ENCODE data around the gene KITLG. TPM values are rescaled to one million over a fixed set of nuclear protein-coding genes. Genes with fewer than 3 reads are reported as not detected.

The KITLG gene
- total RNA-seq, 1 experiment from 2014 or later, result 11.7 TPM

- Histone ChIP-seq H3K9me3 (ENCODE audit: control insufficient read depth, low read depth, low read length) (no peaks in the 10 kb centered on the region), H2BK5ac (ENCODE audit: insufficient read length, low read length) (no peak overlapping the region), H4K20me1 (ENCODE audit: control insufficient read depth, insufficient read depth, insufficient read length) (no peaks in the 10 kb centered on the region), H2BK120ac (ENCODE audit: low read depth, low read length, poor library complexity, severe bottlenecking) (no peak overlapping the region), H3K4me2 (ENCODE audit: insufficient read depth, insufficient read length, low read length) (no peak overlapping the region), H3K4me1 (ENCODE audit: insufficient read depth, low read length) (no peaks in the 10 kb centered on the region), H4K91ac (ENCODE audit: insufficient read length, low read depth, low read length) (no peak overlapping the region), H3K56ac (ENCODE audit: insufficient read length, low read depth, low read length) (no peak overlapping the region), H3K14ac (ENCODE audit: insufficient read depth, low read length) (no peak overlapping the region), H3K79me1 (ENCODE audit: insufficient read depth, low read depth, low read length, poor library complexity, severe bottlenecking) (no peaks in the 10 kb centered on the region), H3K9ac (ENCODE audit: extremely low read depth, insufficient read length, low read length) (no peak overlapping the region), H4K8ac (replicated peaks; ENCODE audit: insufficient read length, low read depth, low read length) (no peak overlapping the region), H2BK12ac (ENCODE audit: insufficient read length, low read depth, low read length) (no peak overlapping the region), H2BK15ac (ENCODE audit: low read depth, low read length) (no peak overlapping the region), H2BK20ac (ENCODE audit: low read depth, low read length, poor library complexity, severe bottlenecking) (no peak overlapping the region), H3K79me2 (ENCODE audit: insufficient read depth, low read length) (no peaks in the 10 kb centered on the region), H3K4ac (ENCODE audit: low read depth, low read length) (no peak overlapping the region), H2AFZ (ENCODE audit: low read length) (no peak overlapping the region), H4K5ac (ENCODE audit: insufficient read length, low read depth, low read length) (no peak overlapping the region), H3K18ac (ENCODE audit: insufficient read length, low read depth, low read length) (no peak overlapping the region), H3K23ac (ENCODE audit: insufficient read length, low read depth, low read length) (no peak overlapping the region), H3K27me3 (ENCODE audit: insufficient read depth, low read length) (no peaks in the 10 kb centered on the region), H3K23me2 (ENCODE audit: insufficient read length, low read depth, low read length, poor library complexity, severe bottlenecking) (no peaks in the 10 kb centered on the region), H3K27ac (ENCODE audit: insufficient read length, low read depth, low read length) (no peak overlapping the region), H3T11ph (ENCODE audit: low read length) (no peak overlapping the region), H2AK5ac (ENCODE audit: insufficient read length, low read length) (no peak overlapping the region)
- DNase-seq, result no peak
- TF ChIP-seq, protein P1, sequence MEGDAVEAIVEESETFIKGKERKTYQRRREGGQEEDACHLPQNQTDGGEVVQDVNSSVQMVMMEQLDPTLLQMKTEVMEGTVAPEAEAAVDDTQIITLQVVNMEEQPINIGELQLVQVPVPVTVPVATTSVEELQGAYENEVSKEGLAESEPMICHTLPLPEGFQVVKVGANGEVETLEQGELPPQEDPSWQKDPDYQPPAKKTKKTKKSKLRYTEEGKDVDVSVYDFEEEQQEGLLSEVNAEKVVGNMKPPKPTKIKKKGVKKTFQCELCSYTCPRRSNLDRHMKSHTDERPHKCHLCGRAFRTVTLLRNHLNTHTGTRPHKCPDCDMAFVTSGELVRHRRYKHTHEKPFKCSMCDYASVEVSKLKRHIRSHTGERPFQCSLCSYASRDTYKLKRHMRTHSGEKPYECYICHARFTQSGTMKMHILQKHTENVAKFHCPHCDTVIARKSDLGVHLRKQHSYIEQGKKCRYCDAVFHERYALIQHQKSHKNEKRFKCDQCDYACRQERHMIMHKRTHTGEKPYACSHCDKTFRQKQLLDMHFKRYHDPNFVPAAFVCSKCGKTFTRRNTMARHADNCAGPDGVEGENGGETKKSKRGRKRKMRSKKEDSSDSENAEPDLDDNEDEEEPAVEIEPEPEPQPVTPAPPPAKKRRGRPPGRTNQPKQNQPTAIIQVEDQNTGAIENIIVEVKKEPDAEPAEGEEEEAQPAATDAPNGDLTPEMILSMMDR (conservative IDR thresholded peaks at IDR 0.05), result no peak
- peaks cover 2 to 6% (median 5%) of the 10 kb centered on the region in 3 experiments; a peak in 5 of 7 replicates for H3K36me3 Mint-ChIP-seq (ENCODE audit: insufficient read depth in 1 of 3, low read depth in 3 of 3)
- no peaks in the 10 kb centered on the region for H3K27me3 Mint-ChIP-seq (ENCODE audit: low read depth)
- H3K27ac Mint-ChIP-seq, result no peak overlapping the region
- no CpG with 5 or more reads among the region's 1 CpG for WGBS (ENCODE audit: extremely low coverage, insufficient read length, low lambda C conversion rate)
- H3K9me3 Mint-ChIP-seq, result peaks cover 6% of the 10 kb centered on the region in 2 experiments; a peak in 2 of 5 replicates
- no peak overlapping the region for H3K4me3 Mint-ChIP-seq
- H3K4me1 Mint-ChIP-seq, result no peaks in the 10 kb centered on the region
Measured at GRCh38 chr12:88615490-88615889, 35.2 kb upstream of the KITLG start.

Measured in H9 (cell line).